Neural cell (in vitro differentiated cells): Measurements from ENCODE around the gene GSN.

Source experiments
- EP300 ChIP-seq: fragments of 450-650 bp; conservative IDR thresholded peaks from 2 replicates; pipeline ENCODE4 v1.6.1; 2014; ENCODE audit warnings: antibody characterized with exemption, mild to moderate bottlenecking, moderate library complexity; ENCODE audit not compliant: poor library complexity, severe bottlenecking
- RAD21 ChIP-seq: fragments of 450-650 bp; conservative IDR thresholded peaks from 2 replicates; pipeline ENCODE4 v1.6.1; 2014; ENCODE audit warnings: antibody characterized with exemption, mild to moderate bottlenecking, moderate library complexity
- TF ChIP-seq, protein P1 (sequence below): fragments of 450-650 bp; IDR thresholded peaks from 2 replicates; pipeline ENCODE4 v1.5.1; 2014; ENCODE audit warnings: antibody characterized with exemption, mild to moderate bottlenecking, moderate library complexity; ENCODE audit not compliant: poor library complexity, severe bottlenecking

DNA sequence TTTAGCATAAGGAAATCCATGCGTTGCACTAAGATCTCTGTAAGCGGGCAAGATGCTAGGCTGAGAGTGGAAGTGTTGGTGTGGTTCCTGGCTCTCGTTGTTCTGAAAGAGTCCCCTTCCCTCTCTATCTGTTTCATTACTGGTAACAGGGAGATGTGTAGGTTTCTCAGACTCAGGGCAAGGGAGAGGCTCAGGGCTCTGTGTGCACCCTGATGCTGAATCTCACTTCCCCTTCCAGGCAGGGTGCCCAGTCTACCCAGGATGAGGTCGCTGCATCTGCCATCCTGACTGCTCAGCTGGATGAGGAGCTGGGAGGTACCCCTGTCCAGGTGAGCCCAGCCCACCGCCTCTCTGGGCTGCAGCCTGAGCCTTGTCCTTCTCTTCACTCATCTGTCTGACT, 56.4 kb downstream of the GSN start:
- TF ChIP-seq, protein P1, sequence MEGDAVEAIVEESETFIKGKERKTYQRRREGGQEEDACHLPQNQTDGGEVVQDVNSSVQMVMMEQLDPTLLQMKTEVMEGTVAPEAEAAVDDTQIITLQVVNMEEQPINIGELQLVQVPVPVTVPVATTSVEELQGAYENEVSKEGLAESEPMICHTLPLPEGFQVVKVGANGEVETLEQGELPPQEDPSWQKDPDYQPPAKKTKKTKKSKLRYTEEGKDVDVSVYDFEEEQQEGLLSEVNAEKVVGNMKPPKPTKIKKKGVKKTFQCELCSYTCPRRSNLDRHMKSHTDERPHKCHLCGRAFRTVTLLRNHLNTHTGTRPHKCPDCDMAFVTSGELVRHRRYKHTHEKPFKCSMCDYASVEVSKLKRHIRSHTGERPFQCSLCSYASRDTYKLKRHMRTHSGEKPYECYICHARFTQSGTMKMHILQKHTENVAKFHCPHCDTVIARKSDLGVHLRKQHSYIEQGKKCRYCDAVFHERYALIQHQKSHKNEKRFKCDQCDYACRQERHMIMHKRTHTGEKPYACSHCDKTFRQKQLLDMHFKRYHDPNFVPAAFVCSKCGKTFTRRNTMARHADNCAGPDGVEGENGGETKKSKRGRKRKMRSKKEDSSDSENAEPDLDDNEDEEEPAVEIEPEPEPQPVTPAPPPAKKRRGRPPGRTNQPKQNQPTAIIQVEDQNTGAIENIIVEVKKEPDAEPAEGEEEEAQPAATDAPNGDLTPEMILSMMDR: no peak
- TF ChIP-seq RAD21 (no peak), EP300 (no peak)
